GM10847 (cell line): ENCODE results near the gene GPR176.

Experiments
- POLR2A ChIP-seq: IDR thresholded peaks from 2 replicates; pipeline ENCODE4 v1.6.1; 2011; ENCODE audit not compliant: insufficient read length; ENCODE audit errors: extremely low read depth

The GPR176 gene

GRCh38 chr15:39942101-39942752 lies 22.2 kb upstream of the GPR176 start:
- TF ChIP-seq POLR2A: no peak

GRCh38 chr15:39939487-39940452 lies 19.7 kb upstream of the GPR176 start:
- no peak for TF ChIP-seq POLR2A

- TF ChIP-seq POLR2A: no peak
These were observed 17.6 kb upstream of the GPR176 start for GRCh38 chr15:39937696-39938095.

GRCh38 chr15:39936681-39937080 lies 16.6 kb upstream of the GPR176 start:
- no peak for TF ChIP-seq POLR2A

GRCh38 chr15:39936187-39936586 lies 16.1 kb upstream of the GPR176 start:
- TF ChIP-seq POLR2A: no peak

GRCh38 chr15:39935241-39935640 lies 15.2 kb upstream of the GPR176 start:
- TF ChIP-seq POLR2A: no peak

- no peak for TF ChIP-seq POLR2A
These were observed 14.5 kb upstream of the GPR176 start for GRCh38 chr15:39934397-39935071.

GRCh38 chr15:39931615-39932014 lies 11.5 kb upstream of the GPR176 start:
- TF ChIP-seq POLR2A: no peak

- no peak for TF ChIP-seq POLR2A
These were observed 6.5 kb upstream of the GPR176 start for GRCh38 chr15:39926526-39926925.

- TF ChIP-seq POLR2A: no peak
These were observed 5.2 kb upstream of the GPR176 start for GRCh38 chr15:39925112-39925842.

- TF ChIP-seq POLR2A: no peak
These were observed 4.4 kb upstream of the GPR176 start for GRCh38 chr15:39924437-39924836.

GRCh38 chr15:39922462-39923092 lies 2.5 kb upstream of the GPR176 start:
- no peak for TF ChIP-seq POLR2A

- no peak for TF ChIP-seq POLR2A
These were observed 1.2 kb upstream of the GPR176 start for GRCh38 chr15:39921274-39921638.

GRCh38 chr15:39920510-39921273 lies 626 bp upstream of the GPR176 start:
- peak; percentile 86 for TF ChIP-seq POLR2A

GRCh38 chr15:39919411-39919747 lies 687 bp downstream of the GPR176 start:
- TF ChIP-seq POLR2A: no peak
